Measurements from ENCODE around the gene ZNF483. TPM values are rescaled to one million over a fixed set of nuclear protein-coding genes. Genes with fewer than 3 reads are reported as not detected.
"Not testable (repeated sequence)": the region's sequence is repeated elsewhere in the genome, so short reads cannot be mapped to it uniquely, and the experiment has no call there.

Gene ZNF483
- total RNA-seq, 1 donor from 2014 or later: 2.4 TPM

DNA sequence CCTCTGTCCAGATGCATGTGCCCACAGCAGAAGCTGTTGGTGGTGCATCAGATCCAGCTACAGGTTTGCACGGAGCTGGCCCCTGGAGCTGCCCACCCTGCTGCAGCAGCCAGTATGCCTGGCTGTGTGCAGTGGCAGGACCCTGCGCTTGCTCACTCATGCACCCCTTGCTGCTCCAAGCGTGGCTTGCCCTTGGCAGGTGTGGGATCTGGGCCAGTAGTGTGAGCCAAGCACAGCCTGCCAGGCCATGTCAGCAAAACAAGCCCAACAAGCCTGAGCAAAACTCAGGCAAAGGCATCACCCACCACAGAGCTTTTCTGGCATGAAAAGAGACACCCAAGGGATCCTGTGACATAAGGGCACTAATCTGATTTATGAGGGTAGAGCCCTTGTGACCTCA is 22.5 kb upstream of the ZNF483 start:
- intact Hi-C loops (cut with micrococcal nuclease): no loop called here
- Mint-ChIP-seq H3K36me3 (ENCODE audit: low read depth) (no peaks in the 10 kb centered on the region), H3K9me3 (no peaks in the 10 kb centered on the region), H3K4me1 (ENCODE audit: low read depth) (no peaks in the 10 kb centered on the region), H3K27me3 (ENCODE audit: insufficient read depth) (no peaks in the 10 kb centered on the region), H3K27ac (no peak overlapping the region), H3K4me3 (no peak overlapping the region)
- DNase-seq (ENCODE audit: low spot score): no peak

DNA sequence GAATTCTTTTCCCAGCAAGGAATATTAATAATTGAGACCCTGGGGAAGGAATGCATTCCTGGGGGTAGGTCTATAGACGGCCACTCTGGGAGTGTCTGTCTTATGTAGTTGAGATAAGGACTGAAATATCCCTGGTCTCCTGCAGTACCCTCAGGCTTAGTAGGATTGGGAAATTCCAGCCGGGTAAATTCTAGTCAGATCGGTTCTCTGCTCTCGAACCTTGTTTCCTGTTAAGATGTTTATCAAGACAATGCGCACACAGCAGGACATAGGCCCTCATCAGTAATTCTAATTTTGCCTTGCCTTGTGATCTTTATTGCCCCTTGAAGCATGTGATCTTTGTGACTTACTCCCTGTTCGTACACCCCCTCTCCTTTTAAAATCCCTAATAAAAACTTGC is 13.4 kb upstream of the ZNF483 start:
- H3K9me3 Mint-ChIP-seq: peaks cover 10% of the 10 kb centered on the region
- not testable (repeated sequence) for H3K27me3 Mint-ChIP-seq (ENCODE audit: insufficient read depth); H3K4me1 Mint-ChIP-seq (ENCODE audit: low read depth); H3K27ac Mint-ChIP-seq; DNase-seq (ENCODE audit: low spot score); H3K36me3 Mint-ChIP-seq (ENCODE audit: low read depth); H3K4me3 Mint-ChIP-seq
- intact Hi-C loops (cut with micrococcal nuclease): loop anchor here (5.0 kb wide), 1 partner anchor 731 kb away; no protein-coding TSS in a partner anchor

DNA sequence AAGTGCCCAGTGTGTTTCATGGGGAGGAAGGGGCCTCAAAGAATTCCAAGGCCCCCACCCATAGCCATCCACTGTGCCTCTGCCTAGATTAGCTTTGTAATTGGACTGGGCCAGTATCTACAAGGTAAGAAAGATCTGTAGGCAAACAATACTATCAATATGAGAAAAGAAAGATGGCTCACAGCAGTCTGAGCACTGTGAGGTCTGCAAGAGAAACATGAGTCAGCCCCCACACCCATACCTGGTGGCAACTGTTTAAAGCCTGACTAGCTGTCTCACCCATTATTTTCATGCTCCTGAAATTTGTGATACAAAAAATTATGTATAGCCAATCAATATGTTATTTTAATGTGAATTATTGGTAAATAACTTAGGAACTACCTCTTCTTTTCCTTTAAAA is 10.0 kb upstream of the ZNF483 start:
- Mint-ChIP-seq H3K9me3 (peaks cover 17% of the 10 kb centered on the region), H3K4me3 (no peak overlapping the region), H3K27me3 (ENCODE audit: insufficient read depth) (peaks cover 1% of the 10 kb centered on the region), H3K27ac (no peak overlapping the region), H3K36me3 (ENCODE audit: low read depth) (no peaks in the 10 kb centered on the region), H3K4me1 (ENCODE audit: low read depth) (no peaks in the 10 kb centered on the region)
- no peak for DNase-seq (ENCODE audit: low spot score)
- intact Hi-C loops (cut with micrococcal nuclease): loop anchor here (5.0 kb wide), 1 partner anchor 727 kb away; no protein-coding TSS in a partner anchor

DNA sequence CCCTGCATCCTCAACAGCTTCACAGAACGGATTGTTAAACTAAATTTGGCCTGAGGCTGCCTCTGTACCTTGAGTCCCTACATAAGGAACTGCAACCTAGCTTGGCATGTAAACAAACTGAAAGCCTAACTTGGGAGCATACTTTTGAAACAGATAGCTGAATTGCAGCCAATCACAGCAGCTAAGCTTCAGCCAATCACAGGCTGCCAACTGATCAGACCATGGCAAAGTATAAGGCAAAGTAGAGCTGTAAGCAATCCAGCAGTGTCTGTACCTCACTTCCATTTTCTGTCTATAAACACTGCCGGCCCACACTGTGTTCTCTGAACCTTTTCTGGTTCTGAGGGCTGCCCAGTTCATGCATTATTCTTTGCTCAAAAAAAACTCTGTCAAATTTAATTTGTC is 8.9 kb upstream of the ZNF483 start:
- peaks cover 15% of the 10 kb centered on the region for H3K9me3 Mint-ChIP-seq
- H3K27ac Mint-ChIP-seq: no peak overlapping the region
- no peaks in the 10 kb centered on the region for H3K4me1 Mint-ChIP-seq (ENCODE audit: low read depth)
- H3K27me3 Mint-ChIP-seq (ENCODE audit: insufficient read depth): peaks cover 4% of the 10 kb centered on the region
- H3K36me3 Mint-ChIP-seq (ENCODE audit: low read depth): no peaks in the 10 kb centered on the region
- DNase-seq (ENCODE audit: low spot score): no peak
- H3K4me3 Mint-ChIP-seq: no peak overlapping the region
- intact Hi-C loops (cut with micrococcal nuclease): no loop called here

DNA sequence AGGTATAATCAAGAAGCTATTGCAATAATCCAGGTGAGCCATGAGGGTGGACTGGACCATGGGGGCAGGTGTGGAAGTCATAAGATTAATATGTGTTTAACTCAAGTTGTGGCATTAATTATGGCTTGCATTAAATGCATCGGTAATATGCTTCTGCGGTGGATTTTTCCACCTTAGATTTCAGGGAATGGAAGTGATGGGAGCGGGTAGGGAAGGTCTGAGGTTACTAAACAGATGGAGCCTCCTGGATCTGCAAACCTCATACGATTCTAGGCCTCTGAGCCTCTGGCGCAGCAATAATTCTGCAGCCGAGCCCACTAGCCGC is 286 bp upstream of the ZNF483 start:
- Mint-ChIP-seq H3K27ac (peak overlapping the region; percentile 24), H3K36me3 (ENCODE audit: low read depth) (peaks cover 8% of the 10 kb centered on the region)
- intact Hi-C loops (cut with micrococcal nuclease): loop anchor here (1.0 kb wide), 1 partner anchor 40 kb away; the partner anchor contains the start of gene ECPAS

DNA sequence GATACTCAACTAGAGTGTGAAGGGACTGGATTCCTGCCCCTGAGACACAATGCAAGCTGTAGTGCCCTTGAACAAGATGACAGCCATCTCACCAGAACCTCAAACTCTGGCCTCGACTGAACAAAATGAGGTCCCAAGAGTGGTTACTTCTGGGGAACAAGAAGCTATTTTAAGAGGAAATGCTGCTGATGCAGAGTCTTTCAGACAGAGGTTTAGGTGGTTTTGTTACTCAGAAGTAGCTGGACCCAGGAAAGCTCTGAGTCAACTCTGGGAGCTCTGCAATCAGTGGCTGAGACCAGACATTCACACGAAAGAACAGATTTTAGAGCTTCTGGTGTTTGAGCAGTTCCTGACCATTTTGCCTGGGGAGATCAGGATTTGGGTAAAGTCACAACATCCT is 2.4 kb downstream of the ZNF483 start:
- Mint-ChIP-seq H3K4me3 (no peak overlapping the region), H3K27me3 (ENCODE audit: insufficient read depth) (peaks cover 4% of the 10 kb centered on the region), H3K36me3 (ENCODE audit: low read depth) (peaks cover 11% of the 10 kb centered on the region), H3K9me3 (peaks cover 4% of the 10 kb centered on the region), H3K27ac (peak overlapping the region; percentile 10), H3K4me1 (ENCODE audit: low read depth) (peaks cover 20% of the 10 kb centered on the region)
- intact Hi-C loops (cut with micrococcal nuclease): loop anchor here (2.0 kb wide), 1 partner anchor 103 kb away; the partner anchor contains the start of gene DNAJC25
- peak; percentile 1 for DNase-seq (ENCODE audit: low spot score)

More for the DNA sequence above, 286 bp upstream of the ZNF483 start:
- peaks cover 9% of the 10 kb centered on the region for H3K27me3 Mint-ChIP-seq (ENCODE audit: insufficient read depth)
- H3K4me1 Mint-ChIP-seq (ENCODE audit: low read depth): peaks cover 20% of the 10 kb centered on the region
- peak overlapping the region; percentile 88 for H3K4me3 Mint-ChIP-seq
- H3K9me3 Mint-ChIP-seq: peaks cover 7% of the 10 kb centered on the region
- no peak for DNase-seq (ENCODE audit: low spot score)

DNA sequence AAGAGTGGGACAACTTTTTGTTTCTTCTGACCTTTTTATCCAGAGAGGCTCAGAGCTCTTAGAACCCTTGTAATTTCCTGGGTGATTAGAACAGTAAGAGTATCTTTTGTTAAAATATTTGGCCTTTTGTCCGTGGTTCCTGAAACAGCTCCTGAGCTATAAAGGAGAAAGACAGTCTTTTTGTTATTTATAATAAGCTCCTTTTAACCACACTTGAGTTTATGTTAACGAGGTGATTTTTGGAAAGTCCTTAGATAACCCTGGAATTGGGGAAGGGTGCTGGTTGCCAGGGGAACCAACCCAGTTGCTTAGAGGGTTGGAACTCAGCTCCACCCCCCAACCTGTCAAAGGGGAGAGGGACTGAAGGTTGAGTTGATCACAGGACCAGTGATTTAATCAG is 4.8 kb downstream of the ZNF483 start:
- H3K4me1 Mint-ChIP-seq (ENCODE audit: low read depth): peaks cover 20% of the 10 kb centered on the region
- no peak for DNase-seq (ENCODE audit: low spot score)
- no peak overlapping the region for H3K27ac Mint-ChIP-seq
- H3K36me3 Mint-ChIP-seq (ENCODE audit: low read depth): peaks cover 21% of the 10 kb centered on the region
- H3K4me3 Mint-ChIP-seq: no peak overlapping the region
- intact Hi-C loops (cut with micrococcal nuclease): no loop called here
- H3K27me3 Mint-ChIP-seq (ENCODE audit: insufficient read depth): no peaks in the 10 kb centered on the region
- peaks cover 19% of the 10 kb centered on the region for H3K9me3 Mint-ChIP-seq

DNA sequence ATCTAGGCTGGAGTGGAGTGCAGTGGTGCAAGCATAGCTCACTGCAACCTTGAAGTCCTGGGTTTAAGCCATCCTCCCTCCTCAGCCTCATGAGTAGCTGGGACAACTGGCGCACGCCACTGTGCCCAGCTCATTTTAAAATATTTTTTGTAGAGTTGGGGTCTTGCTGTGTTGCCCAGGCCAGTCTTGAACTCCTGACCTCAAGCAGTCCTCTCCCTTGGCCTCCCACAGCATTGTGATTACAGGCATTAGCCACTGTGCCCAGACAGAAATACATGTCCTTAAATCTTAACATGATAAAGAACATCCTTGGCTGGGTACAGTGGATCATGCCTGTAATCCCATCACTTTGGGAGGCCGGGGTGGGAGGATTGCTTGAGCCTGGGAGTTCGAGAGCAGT is 6.7 kb downstream of the ZNF483 start:
- H3K4me1 Mint-ChIP-seq (ENCODE audit: low read depth): peaks cover 6% of the 10 kb centered on the region
- intact Hi-C loops (cut with micrococcal nuclease): no loop called here
- no peak overlapping the region for H3K27ac Mint-ChIP-seq
- no peaks in the 10 kb centered on the region for H3K27me3 Mint-ChIP-seq (ENCODE audit: insufficient read depth)
- peaks cover 26% of the 10 kb centered on the region for H3K9me3 Mint-ChIP-seq
- no peak overlapping the region for H3K4me3 Mint-ChIP-seq
- H3K36me3 Mint-ChIP-seq (ENCODE audit: low read depth): peaks cover 26% of the 10 kb centered on the region
- DNase-seq (ENCODE audit: low spot score): no peak

DNA sequence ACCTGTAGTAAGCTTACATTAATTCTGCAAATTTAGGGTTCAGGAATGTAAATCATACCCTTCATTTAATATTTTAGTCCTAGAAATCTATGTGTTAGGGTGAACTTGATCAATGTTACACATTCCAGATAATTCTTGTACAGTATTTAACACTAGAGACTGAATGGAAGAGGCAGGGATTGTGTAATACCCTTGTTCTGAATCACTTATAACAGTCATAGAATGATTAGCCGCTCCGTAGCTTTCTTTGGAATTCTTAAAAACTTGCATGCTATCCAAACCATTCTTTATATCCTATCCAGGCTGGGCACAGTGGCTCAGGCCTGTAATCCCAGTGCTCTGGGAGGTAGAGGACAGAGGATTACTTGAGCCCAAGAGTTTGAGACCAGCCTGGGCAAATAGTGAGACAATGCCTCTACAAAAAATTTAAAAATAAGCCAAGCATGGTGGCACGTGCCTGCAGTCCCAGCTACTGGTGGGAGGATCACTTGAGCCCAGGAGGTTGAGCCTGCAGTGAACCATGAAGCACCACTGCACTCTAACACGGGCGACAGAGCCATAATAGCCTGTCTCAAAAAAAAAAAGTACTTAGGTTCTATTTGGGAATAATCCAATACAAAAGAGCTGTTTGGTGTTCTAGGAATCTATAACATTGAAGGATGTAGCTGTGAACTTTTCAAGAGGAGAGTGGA is 8.3 kb downstream of the ZNF483 start:
- peaks cover 25% of the 10 kb centered on the region for H3K36me3 Mint-ChIP-seq (ENCODE audit: low read depth)

DNA sequence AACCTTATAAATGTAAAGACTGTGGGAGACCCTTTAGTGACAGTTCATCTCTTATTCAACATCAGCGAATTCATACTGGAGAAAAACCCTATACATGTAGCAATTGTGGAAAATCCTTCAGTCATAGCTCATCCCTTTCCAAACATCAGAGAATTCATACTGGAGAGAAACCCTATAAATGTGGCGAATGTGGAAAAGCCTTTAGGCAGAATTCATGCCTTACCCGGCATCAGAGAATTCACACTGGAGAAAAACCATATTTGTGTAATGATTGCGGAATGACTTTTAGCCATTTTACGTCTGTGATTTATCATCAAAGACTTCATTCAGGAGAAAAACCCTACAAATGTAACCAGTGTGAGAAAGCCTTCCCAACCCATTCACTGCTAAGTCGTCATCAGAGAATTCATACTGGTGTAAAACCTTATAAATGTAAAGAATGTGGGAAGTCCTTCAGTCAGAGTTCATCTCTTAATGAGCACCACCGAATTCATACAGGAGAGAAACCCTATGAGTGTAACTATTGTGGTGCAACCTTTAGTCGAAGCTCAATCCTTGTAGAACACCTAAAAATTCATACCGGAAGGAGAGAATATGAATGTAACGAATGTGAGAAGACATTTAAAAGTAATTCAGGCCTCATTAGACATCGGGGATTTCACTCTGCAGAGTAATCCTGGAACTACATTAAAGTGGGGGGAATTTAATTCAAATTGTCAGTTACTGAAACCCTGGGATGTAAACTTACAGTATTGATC is 17.7 kb downstream of the ZNF483 start:
- Mint-ChIP-seq H3K4me1 (ENCODE audit: low read depth) (no peaks in the 10 kb centered on the region), H3K9me3 (peaks cover 76% of the 10 kb centered on the region), H3K4me3 (no peak overlapping the region), H3K27ac (no peak overlapping the region), H3K27me3 (ENCODE audit: insufficient read depth) (no peaks in the 10 kb centered on the region), H3K36me3 (ENCODE audit: low read depth) (peaks cover 13% of the 10 kb centered on the region)
- no peak for DNase-seq (ENCODE audit: low spot score)
- intact Hi-C loops (cut with micrococcal nuclease): no loop called here

More for the DNA sequence above, 8.3 kb downstream of the ZNF483 start:
- DNase-seq (ENCODE audit: low spot score): no peak
- Mint-ChIP-seq H3K4me3 (no peak overlapping the region), H3K27me3 (ENCODE audit: insufficient read depth) (no peaks in the 10 kb centered on the region), H3K4me1 (ENCODE audit: low read depth) (no peaks in the 10 kb centered on the region), H3K9me3 (peaks cover 33% of the 10 kb centered on the region), H3K27ac (no peak overlapping the region)
- intact Hi-C loops (cut with micrococcal nuclease): no loop called here

DNA sequence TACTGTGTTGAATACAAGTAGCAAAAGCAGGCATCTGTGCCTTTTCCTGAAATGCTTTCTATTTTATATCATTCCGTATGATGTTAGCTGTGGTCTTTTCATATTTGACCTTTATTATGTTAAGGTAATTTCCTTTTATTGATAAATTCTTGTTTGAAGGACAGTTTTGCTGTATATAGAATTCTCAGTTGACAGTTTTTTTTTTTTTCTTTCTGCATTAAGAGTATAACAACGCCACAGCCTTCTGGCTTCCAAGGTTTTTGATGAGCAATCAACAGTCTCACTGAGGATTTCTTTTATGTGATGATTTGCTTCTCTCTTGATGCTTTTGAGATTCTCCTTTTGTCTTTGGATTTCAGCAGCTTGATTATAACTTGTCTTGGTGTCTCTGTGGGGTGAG is 23.6 kb downstream of the ZNF483 start:
- intact Hi-C loops (cut with micrococcal nuclease): no loop called here
- Mint-ChIP-seq H3K4me1 (ENCODE audit: low read depth) (no peaks in the 10 kb centered on the region), H3K4me3 (no peak overlapping the region), H3K9me3 (peaks cover 67% of the 10 kb centered on the region), H3K36me3 (ENCODE audit: low read depth) (peaks cover 6% of the 10 kb centered on the region), H3K27me3 (ENCODE audit: insufficient read depth) (no peaks in the 10 kb centered on the region), H3K27ac (no peak overlapping the region)
- no peak for DNase-seq (ENCODE audit: low spot score)

DNA sequence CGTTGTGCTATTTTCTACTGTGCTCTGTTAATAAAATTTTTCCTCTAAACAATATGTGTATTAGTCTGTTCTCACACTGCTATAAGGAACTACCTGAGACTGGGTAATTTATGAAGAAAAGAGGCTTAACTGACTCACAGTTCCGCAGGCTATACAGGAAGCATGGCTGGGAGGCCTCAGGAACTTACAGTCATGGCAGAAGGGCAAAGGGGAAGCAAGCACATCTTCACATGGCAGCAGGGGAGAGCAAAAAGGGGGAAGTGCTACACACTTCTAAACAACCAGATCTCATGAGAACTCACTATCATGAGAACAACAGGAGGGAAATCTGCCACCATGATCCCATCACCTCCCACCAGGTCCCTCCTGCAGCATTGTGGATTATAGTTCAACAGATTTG is 30.4 kb downstream of the ZNF483 start:
- H3K27me3 Mint-ChIP-seq (ENCODE audit: insufficient read depth); intact Hi-C loops (cut with micrococcal nuclease); H3K36me3 Mint-ChIP-seq (ENCODE audit: low read depth); DNase-seq (ENCODE audit: low spot score); H3K4me3 Mint-ChIP-seq; H3K27ac Mint-ChIP-seq; H3K4me1 Mint-ChIP-seq (ENCODE audit: low read depth): not testable (repeated sequence)
- peaks cover 57% of the 10 kb centered on the region for H3K9me3 Mint-ChIP-seq

DNA sequence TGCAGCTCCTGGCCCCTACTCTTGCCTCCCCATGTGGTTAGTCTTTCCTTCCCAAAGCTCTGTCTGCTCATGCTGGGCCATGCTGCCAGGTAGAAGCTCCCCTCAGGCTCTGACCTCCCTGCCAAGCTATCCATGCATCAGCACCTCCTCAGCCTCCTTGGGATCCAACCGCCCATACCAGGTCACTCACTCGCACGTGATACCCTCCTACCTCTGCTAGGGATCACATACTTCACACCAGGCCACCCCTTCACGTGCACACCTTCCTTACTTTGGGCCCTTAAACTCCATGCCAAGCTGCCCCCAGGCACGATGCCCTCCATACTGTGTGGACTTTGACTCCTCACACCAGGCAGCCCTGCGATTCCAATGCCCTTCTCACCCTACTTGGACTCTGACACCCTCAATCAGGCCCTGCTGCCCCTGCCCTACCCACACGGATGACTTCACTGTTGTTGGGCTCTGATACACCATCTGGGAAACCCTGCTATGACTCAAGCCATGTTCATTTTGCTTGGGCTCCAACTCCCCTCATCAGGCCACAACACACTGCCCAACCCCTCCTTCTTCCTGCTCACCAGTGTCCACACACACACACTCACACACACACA is 34.1 kb downstream of the ZNF483 start:
- intact Hi-C loops (cut with micrococcal nuclease): no loop called here
- Mint-ChIP-seq H3K36me3 (ENCODE audit: low read depth) (peaks cover 6% of the 10 kb centered on the region), H3K9me3 (peaks cover 44% of the 10 kb centered on the region), H3K27me3 (ENCODE audit: insufficient read depth) (no peaks in the 10 kb centered on the region), H3K27ac (no peak overlapping the region), H3K4me3 (no peak overlapping the region), H3K4me1 (ENCODE audit: low read depth) (no peaks in the 10 kb centered on the region)
- DNase-seq (ENCODE audit: low spot score): no peak

Measured in activated T-helper 1 cell treated with anti-CD3 and anti-CD28 coated beads, Interleukin-12 subunit alpha, Interleukin-12 subunit beta, Interleukin-2, Interleukin-4 antibody, amounts not matched to agents 30 ng/mL and 10 ng/mL and 1 ng/mL, durations not matched to agents 14 hours and 24 hours and 36 hours (primary cell).